ENCODE results near the gene INAFM1. TPM values are rescaled to one million over a fixed set of nuclear protein-coding genes. Genes with fewer than 3 reads are reported as not detected.

Gene INAFM1
- total RNA-seq, 4 donors from 2014 or later, result 7.2 to 17.2 (median 9.6) TPM

DNA sequence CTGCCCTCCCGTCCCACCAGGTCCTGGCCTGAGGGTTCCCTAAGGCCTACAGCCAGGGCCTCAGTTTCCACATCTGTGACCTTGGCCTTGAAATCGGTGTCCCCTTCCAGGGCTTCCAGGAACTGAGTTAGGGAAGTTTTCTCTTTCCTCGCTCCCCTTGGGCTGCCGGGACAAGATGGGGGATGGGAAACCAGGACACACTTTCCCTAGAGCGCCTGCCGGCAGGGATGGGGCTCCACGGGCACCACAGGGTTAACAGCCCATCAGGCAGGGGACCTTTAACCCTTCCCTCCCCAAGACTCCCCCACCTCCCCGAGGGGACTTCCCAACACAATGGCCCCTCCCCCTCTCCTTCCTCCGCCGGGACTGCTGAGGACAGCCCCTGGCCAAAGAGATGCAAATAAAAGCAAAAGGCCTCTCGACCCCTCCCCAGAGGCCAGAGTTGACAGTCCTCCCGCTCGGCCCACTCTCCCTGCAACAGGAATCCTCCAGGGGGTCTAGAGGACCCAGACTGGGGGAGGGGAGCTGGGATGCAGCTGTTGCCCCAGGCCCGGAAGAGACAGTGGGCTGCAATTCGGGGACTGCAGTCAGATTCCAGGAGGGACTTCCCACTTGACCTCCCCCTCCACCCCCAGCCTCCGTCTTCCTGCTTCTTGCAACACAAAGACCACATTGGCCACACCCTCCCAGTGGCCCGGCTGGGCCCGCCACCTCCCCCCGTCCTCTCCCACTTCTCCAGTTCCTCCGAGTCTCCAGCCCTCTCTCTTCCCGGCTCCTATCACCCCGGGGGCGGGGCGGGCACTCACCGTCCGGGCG lies 47.1 kb upstream of the INAFM1 start:
- WGBS, 2 donors (ENCODE audit: low coverage in 1 of 2), result 7% methylated on average over 27 of the region's 27 CpGs; no CpG with 5 or more reads in 1 of the 2 donors
- in situ Hi-C loops (cut with MboI; ENCODE audit: low pct_ligation_motif_present in 1 of 4, low pct_unique_long_range_greater_than_20kb in 1 of 4, low sequenced_read_pairs in 3 of 4), result no loop called here
- peaks cover 12 to 64% (median 45%) of the 10 kb centered on the region in 4 donors for H3K4me1 ChIP-seq

DNA sequence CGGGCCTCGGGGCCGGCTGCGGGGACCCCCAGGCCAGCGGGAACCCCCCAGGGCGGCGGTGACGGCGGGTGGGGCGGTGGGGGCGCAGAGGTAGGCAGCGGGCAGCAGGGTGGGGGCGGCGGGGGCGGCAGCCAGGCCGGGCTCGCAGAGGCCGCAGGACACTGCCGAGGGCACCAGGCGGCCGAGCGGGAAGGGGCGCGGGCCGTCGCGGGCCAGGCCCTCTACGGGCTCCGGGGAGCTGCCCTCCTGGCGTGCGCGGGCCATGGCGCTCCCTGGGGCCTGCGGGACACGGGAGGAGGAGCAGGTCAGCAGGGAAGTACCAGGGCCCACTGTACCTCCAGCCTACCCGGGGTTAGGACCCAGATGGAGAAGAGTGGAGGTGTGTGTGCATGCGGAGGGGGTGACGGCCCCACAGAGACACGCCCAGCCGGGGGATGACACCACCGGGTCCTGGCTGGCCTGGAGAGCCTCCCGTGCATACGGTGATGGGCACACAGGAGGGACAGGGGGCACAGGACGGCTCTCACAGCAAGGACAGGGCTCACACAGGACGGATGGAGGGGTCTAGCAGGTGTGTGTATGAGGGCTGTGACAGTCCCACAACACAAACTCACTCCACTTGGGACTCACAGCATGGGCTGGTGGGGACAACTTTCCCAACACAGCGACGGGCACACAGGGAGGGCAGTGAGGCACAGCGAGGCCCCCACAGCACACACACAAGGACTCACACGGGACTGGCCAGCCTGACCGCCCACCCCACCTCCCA lies 46.3 kb upstream of the INAFM1 start:
- Histone ChIP-seq H3K4me1 (peaks cover 12 to 65% (median 45%) of the 10 kb centered on the region in 4 donors), H3K36me3 (no peaks in the 10 kb centered on the region), H3K9me3 (no peaks in the 10 kb centered on the region), H3K4me3 (peak overlapping the region; percentile 36 to 96 (median 49)), H3K27me3 (no peaks in the 10 kb centered on the region), H3K27ac (peak overlapping the region; percentile 97 to 100 (median 99))
- peak; percentile 74 for DNase-seq
- 8% methylated on average over 25 of the region's 50 CpGs; no CpG with 5 or more reads in 1 of the 2 donors for WGBS, 2 donors (ENCODE audit: low coverage in 1 of 2)
- in situ Hi-C loops (cut with MboI; ENCODE audit: low pct_ligation_motif_present in 1 of 4, low pct_unique_long_range_greater_than_20kb in 1 of 4, low sequenced_read_pairs in 3 of 4) (no loop called here), intact Hi-C loops (cut with DNase I; ENCODE audit: low total_unique reads) (no loop called here)
- TF ChIP-seq POLR2AphosphoS5 (IDR thresholded peaks at IDR 0.05), result no peak
- TF ChIP-seq, protein P1, sequence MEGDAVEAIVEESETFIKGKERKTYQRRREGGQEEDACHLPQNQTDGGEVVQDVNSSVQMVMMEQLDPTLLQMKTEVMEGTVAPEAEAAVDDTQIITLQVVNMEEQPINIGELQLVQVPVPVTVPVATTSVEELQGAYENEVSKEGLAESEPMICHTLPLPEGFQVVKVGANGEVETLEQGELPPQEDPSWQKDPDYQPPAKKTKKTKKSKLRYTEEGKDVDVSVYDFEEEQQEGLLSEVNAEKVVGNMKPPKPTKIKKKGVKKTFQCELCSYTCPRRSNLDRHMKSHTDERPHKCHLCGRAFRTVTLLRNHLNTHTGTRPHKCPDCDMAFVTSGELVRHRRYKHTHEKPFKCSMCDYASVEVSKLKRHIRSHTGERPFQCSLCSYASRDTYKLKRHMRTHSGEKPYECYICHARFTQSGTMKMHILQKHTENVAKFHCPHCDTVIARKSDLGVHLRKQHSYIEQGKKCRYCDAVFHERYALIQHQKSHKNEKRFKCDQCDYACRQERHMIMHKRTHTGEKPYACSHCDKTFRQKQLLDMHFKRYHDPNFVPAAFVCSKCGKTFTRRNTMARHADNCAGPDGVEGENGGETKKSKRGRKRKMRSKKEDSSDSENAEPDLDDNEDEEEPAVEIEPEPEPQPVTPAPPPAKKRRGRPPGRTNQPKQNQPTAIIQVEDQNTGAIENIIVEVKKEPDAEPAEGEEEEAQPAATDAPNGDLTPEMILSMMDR (IDR thresholded peaks at IDR 0.05), result no peak
- no peak for TF ChIP-seq POLR2A (IDR thresholded peaks at IDR 0.05)
- TF ChIP-seq EP300 (IDR thresholded peaks at IDR 0.05; ENCODE audit: low read depth), result no peak

More for the DNA sequence above, 47.1 kb upstream of the INAFM1 start:
- Histone ChIP-seq H3K4me3 (peak overlapping the region; percentile 36 to 96 (median 49)), H3K27ac (peak overlapping the region; percentile 97 to 100 (median 99)), H3K27me3 (no peaks in the 10 kb centered on the region), H3K9me3 (no peaks in the 10 kb centered on the region), H3K36me3 (no peaks in the 10 kb centered on the region)
- peak; percentile 89 for DNase-seq
- intact Hi-C loops (cut with DNase I; ENCODE audit: low total_unique reads), result no loop called here
- TF ChIP-seq POLR2AphosphoS5 (IDR thresholded peaks at IDR 0.05) (peak; percentile 59 to 73 (median 70)), POLR2A (IDR thresholded peaks at IDR 0.05) (peak; percentile 62), EP300 (IDR thresholded peaks at IDR 0.05; ENCODE audit: low read depth) (no peak)
- TF ChIP-seq, protein P1 (IDR thresholded peaks at IDR 0.05), result no peak

DNA sequence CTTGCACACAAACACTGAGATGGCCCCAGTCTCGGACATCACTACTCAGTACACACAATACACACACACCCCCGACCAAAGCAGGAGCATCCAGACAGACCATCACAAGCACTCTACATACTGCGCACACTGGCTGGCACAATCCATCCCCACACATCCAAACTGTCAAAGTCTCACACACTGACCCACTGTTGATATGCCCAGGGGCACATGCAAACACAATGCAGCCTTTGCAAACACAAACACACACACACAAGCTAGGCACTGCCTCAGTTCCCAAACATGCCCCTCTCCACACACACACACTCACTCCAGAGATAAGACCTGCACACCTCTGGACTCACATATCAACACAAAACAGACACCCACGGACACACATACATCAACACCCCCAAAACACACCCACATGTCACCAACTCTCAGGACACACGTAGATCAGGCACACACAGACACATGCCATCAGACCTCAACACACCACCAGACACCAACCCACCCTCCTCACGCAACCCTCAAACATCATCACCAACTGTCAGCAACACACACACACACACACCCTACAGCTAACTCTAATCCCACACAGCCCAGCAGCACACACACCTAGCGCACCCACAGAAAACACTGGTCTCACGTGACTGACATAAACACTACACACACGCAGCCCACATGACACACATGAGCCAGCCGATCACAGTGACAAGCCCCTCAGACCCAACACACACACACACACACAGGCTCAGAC lies 45.6 kb upstream of the INAFM1 start:
- no peaks in the 10 kb centered on the region for H3K36me3 ChIP-seq
- DNase-seq, result peak; percentile 29
- in situ Hi-C loops (cut with MboI; ENCODE audit: low pct_ligation_motif_present in 1 of 4, low pct_unique_long_range_greater_than_20kb in 1 of 4, low sequenced_read_pairs in 3 of 4) (no loop called here), intact Hi-C loops (cut with DNase I; ENCODE audit: low total_unique reads) (no loop called here)
- H3K27ac ChIP-seq, result peak overlapping the region; percentile 97 to 100 (median 99)
- TF ChIP-seq, protein P1 (IDR thresholded peaks at IDR 0.05), result no peak
- TF ChIP-seq EP300 (IDR thresholded peaks at IDR 0.05; ENCODE audit: low read depth) (no peak), POLR2AphosphoS5 (IDR thresholded peaks at IDR 0.05) (no peak), POLR2A (IDR thresholded peaks at IDR 0.05) (no peak)
- WGBS, 2 donors (ENCODE audit: low coverage in 1 of 2), result 14 to 35% methylated on average over 2 to 10 of the region's 10 CpGs
- H3K27me3 ChIP-seq, result no peaks in the 10 kb centered on the region
- peak overlapping the region in 3 of 4 donors; percentile 83 to 98 (median 96) for H3K4me3 ChIP-seq
- H3K4me1 ChIP-seq, result peaks cover 12 to 65% (median 45%) of the 10 kb centered on the region in 4 donors
- H3K9me3 ChIP-seq, result no peaks in the 10 kb centered on the region

Data from transverse colon (tissue), 4 donors.